Measurements from ENCODE around the gene FAM3B. TPM values are rescaled to one million over a fixed set of nuclear protein-coding genes. Genes with fewer than 3 reads are reported as not detected.

FAM3B gene
- total and polyA plus RNA-seq, 2 of the 4 experiments (the other 2 are of a cell fraction) = not detected

- H3K4me2 ChIP-seq (ENCODE audit: low read depth, low read length) = no peak overlapping the region
- 87% methylated on average over 8 of the region's 14 CpGs; no CpG with 5 or more reads in 1 of the 2 experiments for WGBS, 2 experiments (ENCODE audit: extremely low coverage in 2 of 2, insufficient read length in 1 of 2)
- no peak overlapping the region for H4K91ac ChIP-seq (ENCODE audit: insufficient read depth, low read depth, low read length)
- no peak overlapping the region for H3K4ac ChIP-seq (ENCODE audit: low read depth, low read length)
- no peak overlapping the region for H4K5ac ChIP-seq (ENCODE audit: low read depth, low read length)
- no peaks in the 10 kb centered on the region for H3K4me1 ChIP-seq (ENCODE audit: control insufficient read depth, insufficient read depth, low read length)
- ATAC-seq (ENCODE audit: low read depth) = no peak
- H2AK5ac ChIP-seq (ENCODE audit: low read depth, low read length) = no peak overlapping the region
- POLR2A ChIA-PET (ENCODE audit: unreplicated experiment) = no interaction called here
- intact Hi-C loops (cut with micrococcal nuclease) (no loop called here), in situ Hi-C loops (cut with MboI; ENCODE audit: low sequenced_read_pairs) (no loop called here), dilution Hi-C loops (cut with HindIII; ENCODE audit: low sequenced_read_pairs, unreplicated experiment) (no loop called here)
- no peak overlapping the region for H2BK120ac ChIP-seq (ENCODE audit: low read depth, low read length)
- no peak overlapping the region for H4K8ac ChIP-seq (ENCODE audit: low read depth in 2 of 2, low read length in 2 of 2)
- CTCF ChIA-PET = no interaction called here
- no peak overlapping the region for H2BK20ac ChIP-seq (ENCODE audit: low read depth, low read length)
- H3K23ac ChIP-seq (ENCODE audit: low read depth, low read length) = no peak overlapping the region
- H3K27me3 ChIP-seq (ENCODE audit: control insufficient read depth, insufficient read depth, low read length) = no peaks in the 10 kb centered on the region; the same call in 1 of the 2 replicates
- H2BK15ac ChIP-seq (ENCODE audit: low read depth, low read length) = no peak overlapping the region
- H2AK9ac ChIP-seq (replicated peaks; ENCODE audit: low read depth, low read length, poor library complexity) = no peak overlapping the region
- H3K14ac ChIP-seq (replicated peaks; ENCODE audit: low read depth, low read length) = no peak overlapping the region
- BruUV-seq (replicated peaks) = no TSS peak
- no peaks in the 10 kb centered on the region for H3K9me1 ChIP-seq (ENCODE audit: insufficient read depth, low read length)
- H2BK5ac ChIP-seq (ENCODE audit: low read depth, low read length, poor library complexity, severe bottlenecking) = no peak overlapping the region
- no peaks in the 10 kb centered on the region for H3K9me3 ChIP-seq (ENCODE audit: control insufficient read depth, insufficient read depth, low read length)
- TF ChIP-seq, protein P1, sequence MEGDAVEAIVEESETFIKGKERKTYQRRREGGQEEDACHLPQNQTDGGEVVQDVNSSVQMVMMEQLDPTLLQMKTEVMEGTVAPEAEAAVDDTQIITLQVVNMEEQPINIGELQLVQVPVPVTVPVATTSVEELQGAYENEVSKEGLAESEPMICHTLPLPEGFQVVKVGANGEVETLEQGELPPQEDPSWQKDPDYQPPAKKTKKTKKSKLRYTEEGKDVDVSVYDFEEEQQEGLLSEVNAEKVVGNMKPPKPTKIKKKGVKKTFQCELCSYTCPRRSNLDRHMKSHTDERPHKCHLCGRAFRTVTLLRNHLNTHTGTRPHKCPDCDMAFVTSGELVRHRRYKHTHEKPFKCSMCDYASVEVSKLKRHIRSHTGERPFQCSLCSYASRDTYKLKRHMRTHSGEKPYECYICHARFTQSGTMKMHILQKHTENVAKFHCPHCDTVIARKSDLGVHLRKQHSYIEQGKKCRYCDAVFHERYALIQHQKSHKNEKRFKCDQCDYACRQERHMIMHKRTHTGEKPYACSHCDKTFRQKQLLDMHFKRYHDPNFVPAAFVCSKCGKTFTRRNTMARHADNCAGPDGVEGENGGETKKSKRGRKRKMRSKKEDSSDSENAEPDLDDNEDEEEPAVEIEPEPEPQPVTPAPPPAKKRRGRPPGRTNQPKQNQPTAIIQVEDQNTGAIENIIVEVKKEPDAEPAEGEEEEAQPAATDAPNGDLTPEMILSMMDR (conservative IDR thresholded peaks at IDR 0.05; ENCODE audit: low read depth, low read length) = no peak
- TF ChIP-seq NFE2L2 (IDR thresholded peaks at IDR 0.05; ENCODE audit: low read depth, low read length) (no peak), CEBPB (IDR thresholded peaks at IDR 0.05; ENCODE audit: low read depth, low read length) (no peak), BHLHE40 (IDR thresholded peaks at IDR 0.05; ENCODE audit: low read depth, low read length) (no peak), RFX5 (IDR thresholded peaks at IDR 0.05; ENCODE audit: low read depth, low read length) (no peak), RCOR1 (IDR thresholded peaks at IDR 0.05; ENCODE audit: insufficient replicate concordance, low read length) (no peak), MXI1 (IDR thresholded peaks at IDR 0.05; ENCODE audit: borderline replicate concordance, low read depth, low read length) (no peak)
- TF ChIP-seq, protein P2, sequence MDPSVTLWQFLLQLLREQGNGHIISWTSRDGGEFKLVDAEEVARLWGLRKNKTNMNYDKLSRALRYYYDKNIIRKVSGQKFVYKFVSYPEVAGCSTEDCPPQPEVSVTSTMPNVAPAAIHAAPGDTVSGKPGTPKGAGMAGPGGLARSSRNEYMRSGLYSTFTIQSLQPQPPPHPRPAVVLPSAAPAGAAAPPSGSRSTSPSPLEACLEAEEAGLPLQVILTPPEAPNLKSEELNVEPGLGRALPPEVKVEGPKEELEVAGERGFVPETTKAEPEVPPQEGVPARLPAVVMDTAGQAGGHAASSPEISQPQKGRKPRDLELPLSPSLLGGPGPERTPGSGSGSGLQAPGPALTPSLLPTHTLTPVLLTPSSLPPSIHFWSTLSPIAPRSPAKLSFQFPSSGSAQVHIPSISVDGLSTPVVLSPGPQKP (IDR thresholded peaks at IDR 0.05; ENCODE audit: borderline replicate concordance, low read depth, low read length) = no peak
- H3K9ac ChIP-seq (ENCODE audit: low read depth, low read length) = no peak overlapping the region
- no peak for DNase-seq
- H3K79me1 ChIP-seq (ENCODE audit: low read depth in 1 of 2, low read length in 2 of 2) = no peaks in the 10 kb centered on the region
- no peak overlapping the region for H3K4me3 ChIP-seq (ENCODE audit: insufficient read depth, low read depth, low read length)
- H3K36me3 ChIP-seq (ENCODE audit: control insufficient read depth, insufficient read depth, low read length) = no peaks in the 10 kb centered on the region
- H3K27ac ChIP-seq (ENCODE audit: insufficient read depth, low read length) = no peak overlapping the region
- H3K56ac ChIP-seq (ENCODE audit: extremely low read depth, insufficient read depth, low read length) = no peak overlapping the region
- H2AFZ ChIP-seq (replicated peaks; ENCODE audit: low read length, poor library complexity) = no peak overlapping the region
- H4K20me1 ChIP-seq (ENCODE audit: insufficient read depth, low read length) = no peaks in the 10 kb centered on the region
- no peak overlapping the region for H3K18ac ChIP-seq (ENCODE audit: low read depth, low read length)
Observed at GRCh38 chr21:41388259-41388658, 71.7 kb downstream of the FAM3B start.

Measured in IMR-90 (cell line).